GM12878 (cell line): ENCODE results near the gene TIMM21. TPM values are rescaled to one million over a fixed set of nuclear protein-coding genes. Genes with fewer than 3 reads are reported as not detected.

Experiments used
- ATAC-seq: fragments of 200-7000 bp; cut with Tn5 transposase; 3 replicates; pipeline ENCODE4 v1.9.1; 2020; ENCODE audit warnings: mild to moderate bottlenecking, moderate library complexity
- BruUV-seq: library from RNA; stranded (reverse); fragments of 400-500 nt; replicated peaks from 2 replicates; lab custom pipeline; 2021; lab: Mats Ljungman, UMichigan
- CTCF ChIA-PET: fragments of 300-600 bp; sonication (Branson Sonifier 250); formaldehyde crosslinking; extraction: SDS; loops from one replicate; lab custom pipeline; 2021; ENCODE audit warnings: inconsistent platforms; lab: Yijun Ruan, JAX
- POLR2A ChIA-PET: fragments of 350-600 bp; formaldehyde crosslinking; extraction: SDS; loops from one replicate; lab custom pipeline; 2021; ENCODE audit warnings: inconsistent platforms; lab: Charles Lee
- RAD21 ChIA-PET: fragments of 300-600 bp; sonication (Branson Sonifier 250); formaldehyde crosslinking; loops from one replicate; lab custom pipeline; 2023; ENCODE audit warnings: antibody characterized with exemption; ENCODE audit not compliant: unreplicated experiment; lab: Charles Lee
- SMC1A ChIA-PET: fragments of 300-600 bp; sonication (Branson Sonifier 250); formaldehyde crosslinking; loops from one replicate; lab custom pipeline; 2023; ENCODE audit not compliant: unreplicated experiment, uncharacterized antibody; lab: Charles Lee
- DNase-seq: peaks from one replicate; pipeline ENCODE4 v3.0.0-alpha.2; 2011; ENCODE audit warnings: low read depth, low spot score
- FAIRE-seq: peaks from 3 replicates; lab custom pipeline; 2011; peaks lifted over from hg19 to GRCh38; lab: Jason Lieb, UNC
- H2AFZ ChIP-seq: 2 replicates; pipeline ENCODE4 v1.6.0; 2011; ENCODE audit warnings: low read depth, low read length, control low read depth; ENCODE audit not compliant: control insufficient read depth
- H3K27ac ChIP-seq: 2 replicates; pipeline ENCODE4 v1.5.1; 2011; ENCODE audit warnings: control low read depth; ENCODE audit not compliant: control insufficient read depth, insufficient read depth
- H3K27me3 ChIP-seq, 2 experiments: replicated peaks in 1 of 2; 2 replicates each; pipeline versions ENCODE4 v1.6.0 to v1.6.1; 2011; ENCODE audit warnings: low read length in 1 of 2; ENCODE audit not compliant: control insufficient read depth in 2 of 2, insufficient read depth in 2 of 2
- H3K36me3 ChIP-seq, 2 experiments: 2 replicates each; pipeline ENCODE4 v1.5.1; 2011; ENCODE audit warnings: low read length in 1 of 2; ENCODE audit not compliant: control insufficient read depth in 2 of 2, insufficient read depth in 2 of 2
- H3K4me1 ChIP-seq: 2 replicates; pipeline ENCODE4 v1.6.1; 2011; ENCODE audit warnings: mild to moderate bottlenecking, low read length, moderate library complexity, mixed read lengths; ENCODE audit not compliant: control insufficient read depth, insufficient read depth
- H3K4me2 ChIP-seq: 2 replicates; pipeline ENCODE4 v1.6.0; 2011; ENCODE audit warnings: control low read depth; ENCODE audit not compliant: control insufficient read depth, insufficient read depth
- H3K4me3 ChIP-seq: fragments of 200-600 bp; sonication (generic); 2 replicates; pipeline ENCODE4 v1.5.1; 2016
- H3K79me2 ChIP-seq: 2 replicates; pipeline ENCODE4 v1.6.0; 2011; ENCODE audit warnings: low read length; ENCODE audit not compliant: control insufficient read depth, insufficient read depth
- H3K9ac ChIP-seq: 2 replicates; pipeline ENCODE4 v1.8.0; 2011; ENCODE audit warnings: low read length, control low read depth, mixed read lengths; ENCODE audit not compliant: control insufficient read depth, insufficient read depth
- H3K9me3 ChIP-seq: replicated peaks from 3 replicates; pipeline ENCODE4 v1.5.1; 2011; ENCODE audit warnings: mild to moderate bottlenecking, low read length; ENCODE audit not compliant: control insufficient read depth, insufficient read depth
- H4K20me1 ChIP-seq: 2 replicates; pipeline ENCODE4 v1.6.0; 2011; ENCODE audit not compliant: control insufficient read depth, insufficient read depth
- CEBPZ ChIP-seq: fragments of 150-350 bp; IDR thresholded peaks from 2 replicates; pipeline ENCODE4 v1.6.1; 2016; ENCODE audit warnings: low read depth, low read length
- PAX5 ChIP-seq: IDR thresholded peaks from 2 replicates; pipeline ENCODE4 v1.6.1; 2011; ENCODE audit warnings: low read depth, low read length, borderline replicate concordance
- SUZ12 ChIP-seq: fragments of 200-600 bp; sonication (generic); IDR thresholded peaks from one replicate; pipeline ENCODE4 v1.6.1; 2018; ENCODE audit warnings: antibody characterized with exemption, mild to moderate bottlenecking; ENCODE audit not compliant: unreplicated experiment
- WGBS: methylation state at CpG from one replicate; pipeline ENCODE4 v1.1.6; 2016; ENCODE audit warnings: low lambda C conversion rate; ENCODE audit not compliant: insufficient replicate concordance, insufficient coverage; ENCODE audit errors: missing lambda C conversion rate; 5-methylcytosine and 5-hydroxymethylcytosine counted together
- in situ Hi-C: fragments of 300-500 bp; cut with MboI; formaldehyde crosslinking; loops from 9 replicates; pipeline ENCODE4 v1.14.3; 2018; ENCODE audit warnings: mixed read lengths
- intact Hi-C: fragments of 100-400 bp; cut with micrococcal nuclease; formaldehyde crosslinking; loops from one replicate; pipeline ENCODE4 v1.14.2; 2022; ENCODE audit not compliant: unreplicated experiment
- polyA plus RNA-seq, 11 experiments: library from polyadenylated mRNA; depleted of rRNA in 4 of 11; unstranded in 6 of 11; stranded (reverse) in 5 of 11; fragments of >200 nt; fragmentation: Nextera tagmentation in 4 of 11; fragmentation: Illumina TruSeq in 1 of 11; extraction: Ambion mirVana in 4 of 11; extraction: Trizol in 1 of 11; gene quantifications; 1 replicate in 1 of 11; 2 replicates in 10 of 11; pipeline versions ENCODE4 v1.2.1 to v1.2.3, GENCODE V29; 2011 to 2016; ENCODE audit warnings: inconsistent platforms in 2 of 11, missing spikeins in 2 of 11, low read depth in 1 of 11
- total RNA-seq, 4 experiments: library from RNA; depleted of rRNA in 3 of 4; stranded (reverse); fragments of >200 nt in 3 of 4; fragmentation: Illumina TruSeq in 1 of 4; extraction: Trizol in 1 of 4; gene quantifications; 2 replicates each; pipeline versions ENCODE4 v1.2.1 to v1.2.3, GENCODE V29; 2013 to 2021

The TIMM21 gene
- total and polyA plus RNA-seq, 10 of the 15 experiments (the other 5 are each of a cell fraction or from before 2014, with no cell fraction given) = 39.5 to 203 (median 83.4) TPM

GRCh38 chr18:74132201-74132600, 16.1 kb upstream of the TIMM21 start:
- no peaks in the 10 kb centered on the region for H3K9me3 ChIP-seq
- no peaks in the 10 kb centered on the region for H3K4me1 ChIP-seq
- H2AFZ ChIP-seq = no peak overlapping the region
- H3K4me3 ChIP-seq = no peak overlapping the region
- FAIRE-seq = no peak
- TF ChIP-seq PAX5 = no peak
- TF ChIP-seq SUZ12 = no peak
- TF ChIP-seq CEBPZ = no peak
- TF ChIP-seq, all 136 proteins: peak for 0
- no peak overlapping the region for H3K27ac ChIP-seq
- ChIA-PET RAD21 (no interaction called here), SMC1A (no interaction called here), POLR2A (no interaction called here), CTCF (no interaction called here)
- intact Hi-C loops = no loop called here
- no peaks in the 10 kb centered on the region for H4K20me1 ChIP-seq
- no peak overlapping the region for H3K9ac ChIP-seq
- H3K4me2 ChIP-seq = no peak overlapping the region
- peaks cover 0 to 3% of the 10 kb centered on the region in 2 experiments; a peak in 3 of 4 replicates for H3K27me3 ChIP-seq
- ATAC-seq = no peak
- BruUV-seq = no TSS peak
- H3K79me2 ChIP-seq = no peaks in the 10 kb centered on the region
- in situ Hi-C loops = no loop called here
- 40% methylated on average over 3 of the region's 3 CpGs for WGBS
- DNase-seq = no peak
- H3K36me3 ChIP-seq = no peaks in the 10 kb centered on the region
